DOHH2 (cell line): ENCODE measurements around the gene LAPTM4A.

Experiments used
- H3F3A ChIP-seq: fragments of 200-600 bp; sonication (generic), shearing (Covaris generic); 2 replicates; pipeline ENCODE4 v1.6.0; 2016; ENCODE audit warnings: antibody characterized with exemption, mild to moderate bottlenecking; ENCODE audit not compliant: control insufficient read depth, insufficient read depth
- H3K27ac ChIP-seq: fragments of 200-600 bp; sonication (generic); 2 replicates; pipeline ENCODE4 v1.5.1; 2014; ENCODE audit warnings: low read depth, mild to moderate bottlenecking, low read length, moderate library complexity
- H3K27me3 ChIP-seq: fragments of 200-600 bp; sonication (generic); 2 replicates; pipeline ENCODE4 v1.6.1; 2014; ENCODE audit warnings: mild to moderate bottlenecking, low read length, mixed read lengths; ENCODE audit not compliant: control insufficient read depth
- H3K36me3 ChIP-seq: fragments of 200-600 bp; sonication (generic); 2 replicates; pipeline ENCODE4 v1.6.1; 2014; ENCODE audit warnings: mild to moderate bottlenecking, low read length, moderate library complexity, mixed read lengths; ENCODE audit not compliant: control insufficient read depth
- H3K4me1 ChIP-seq: fragments of 200-600 bp; sonication (generic); 2 replicates; pipeline ENCODE4 v1.6.1; 2014; ENCODE audit warnings: mild to moderate bottlenecking, low read length, mixed read lengths; ENCODE audit not compliant: control insufficient read depth
- H3K4me2 ChIP-seq: fragments of 200-600 bp; sonication (generic); 2 replicates; pipeline ENCODE4 v1.6.0; 2014; ENCODE audit warnings: mild to moderate bottlenecking, low read length, moderate library complexity
- H3K4me3 ChIP-seq: fragments of 200-600 bp; sonication (generic); 2 replicates; pipeline ENCODE4 v1.5.1; 2014; ENCODE audit warnings: mild to moderate bottlenecking, low read length, mixed read lengths
- H3K79me2 ChIP-seq: fragments of 200-600 bp; sonication (generic); 2 replicates; pipeline ENCODE4 v1.6.1; 2014; ENCODE audit warnings: mild to moderate bottlenecking, low read length, mixed read lengths; ENCODE audit not compliant: control insufficient read depth
- H3K9me2 ChIP-seq: fragments of 200-600 bp; sonication (generic); replicated peaks from 2 replicates; pipeline ENCODE4 v1.6.1; 2014; ENCODE audit warnings: mild to moderate bottlenecking, low read length, mixed read lengths; ENCODE audit not compliant: control insufficient read depth
- H3K9me3 ChIP-seq: fragments of 200-600 bp; sonication (generic); 2 replicates; pipeline ENCODE4 v1.6.1; 2014; ENCODE audit warnings: antibody characterized with exemption, low read length, mixed read lengths; ENCODE audit not compliant: control insufficient read depth, insufficient read depth
- H4K20me1 ChIP-seq: fragments of 200-600 bp; sonication (generic); 2 replicates; pipeline ENCODE4 v1.6.0; 2014; ENCODE audit warnings: low read depth, mild to moderate bottlenecking, antibody characterized with exemption, low read length, moderate library complexity; ENCODE audit not compliant: control insufficient read depth, insufficient read depth
- EZH2phosphoT487 ChIP-seq: fragments of 200-600 bp; sonication (generic); IDR thresholded peaks from 2 replicates; pipeline ENCODE4 v1.6.1; 2017; ENCODE audit warnings: borderline replicate concordance, mild to moderate bottlenecking, antibody characterized with exemption, low read length, moderate library complexity, mixed read lengths
- TF ChIP-seq, protein P1 (sequence below): fragments of 200-600 bp; sonication (generic); IDR thresholded peaks from one replicate; pipeline ENCODE4 v1.5.1; 2014; ENCODE audit warnings: antibody characterized with exemption, mild to moderate bottlenecking, low read depth, low read length; ENCODE audit not compliant: poor library complexity, severe bottlenecking

The LAPTM4A gene

DNA sequence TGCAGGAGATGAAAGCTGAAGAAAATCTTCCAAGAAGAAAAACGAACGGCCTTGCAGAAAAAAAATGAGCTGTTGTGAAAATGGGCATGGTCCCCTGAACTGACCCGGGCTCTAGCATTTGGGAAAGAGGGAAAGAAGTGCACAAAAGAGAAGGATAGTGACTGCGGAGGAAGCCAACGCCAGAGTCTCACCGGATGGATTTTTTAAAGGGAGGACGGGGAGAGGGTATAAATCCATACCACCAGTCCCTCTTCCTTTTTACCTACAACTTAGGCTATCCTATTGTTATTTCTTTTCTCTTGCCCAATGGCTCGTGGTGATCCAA, 62.1 kb downstream of the LAPTM4A start:
- Histone ChIP-seq H3K9me3 (no peaks in the 10 kb centered on the region), H3K36me3 (no peaks in the 10 kb centered on the region), H4K20me1 (no peaks in the 10 kb centered on the region), H3K27me3 (peaks cover 36% of the 10 kb centered on the region), H3F3A (no peaks in the 10 kb centered on the region), H3K27ac (no peak overlapping the region), H3K4me3 (peak overlapping the region; percentile 74), H3K4me1 (peaks cover 20% of the 10 kb centered on the region), H3K9me2 (no peaks in the 10 kb centered on the region), H3K79me2 (no peaks in the 10 kb centered on the region), H3K4me2 (peak overlapping the region; percentile 73)
- TF ChIP-seq EZH2phosphoT487: no peak
- TF ChIP-seq, protein P1, sequence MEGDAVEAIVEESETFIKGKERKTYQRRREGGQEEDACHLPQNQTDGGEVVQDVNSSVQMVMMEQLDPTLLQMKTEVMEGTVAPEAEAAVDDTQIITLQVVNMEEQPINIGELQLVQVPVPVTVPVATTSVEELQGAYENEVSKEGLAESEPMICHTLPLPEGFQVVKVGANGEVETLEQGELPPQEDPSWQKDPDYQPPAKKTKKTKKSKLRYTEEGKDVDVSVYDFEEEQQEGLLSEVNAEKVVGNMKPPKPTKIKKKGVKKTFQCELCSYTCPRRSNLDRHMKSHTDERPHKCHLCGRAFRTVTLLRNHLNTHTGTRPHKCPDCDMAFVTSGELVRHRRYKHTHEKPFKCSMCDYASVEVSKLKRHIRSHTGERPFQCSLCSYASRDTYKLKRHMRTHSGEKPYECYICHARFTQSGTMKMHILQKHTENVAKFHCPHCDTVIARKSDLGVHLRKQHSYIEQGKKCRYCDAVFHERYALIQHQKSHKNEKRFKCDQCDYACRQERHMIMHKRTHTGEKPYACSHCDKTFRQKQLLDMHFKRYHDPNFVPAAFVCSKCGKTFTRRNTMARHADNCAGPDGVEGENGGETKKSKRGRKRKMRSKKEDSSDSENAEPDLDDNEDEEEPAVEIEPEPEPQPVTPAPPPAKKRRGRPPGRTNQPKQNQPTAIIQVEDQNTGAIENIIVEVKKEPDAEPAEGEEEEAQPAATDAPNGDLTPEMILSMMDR: no peak

DNA sequence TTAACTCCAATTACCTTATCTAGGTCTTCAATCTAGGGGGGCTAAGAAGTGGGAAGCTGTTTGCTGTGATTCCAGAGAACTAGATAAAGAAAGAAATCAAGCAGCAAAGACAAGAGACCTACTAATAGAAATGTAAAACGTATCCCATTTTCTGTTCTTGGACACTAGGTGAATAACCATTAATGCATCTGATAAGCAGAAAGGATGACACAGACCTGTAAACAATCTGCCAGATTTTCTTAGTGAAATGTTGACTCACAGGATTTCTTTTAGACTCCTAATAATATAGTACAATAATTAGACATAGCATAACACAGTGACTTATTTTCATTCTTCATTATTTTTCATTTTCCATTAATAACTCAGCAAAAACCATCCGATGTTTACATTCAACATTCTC, 62.8 kb downstream of the LAPTM4A start:
- peaks cover 29% of the 10 kb centered on the region for H3K27me3 ChIP-seq
- H3K9me3 ChIP-seq: no peaks in the 10 kb centered on the region
- H3K4me2 ChIP-seq: no peak overlapping the region
- peaks cover 20% of the 10 kb centered on the region for H3K4me1 ChIP-seq
- no peaks in the 10 kb centered on the region for H3K79me2 ChIP-seq
- no peak for TF ChIP-seq EZH2phosphoT487
- TF ChIP-seq, protein P1: no peak
- no peaks in the 10 kb centered on the region for H3F3A ChIP-seq
- no peak overlapping the region for H3K27ac ChIP-seq
- no peaks in the 10 kb centered on the region for H3K36me3 ChIP-seq
- H3K9me2 ChIP-seq: no peaks in the 10 kb centered on the region
- H3K4me3 ChIP-seq: no peak overlapping the region
- H4K20me1 ChIP-seq: no peaks in the 10 kb centered on the region

DNA sequence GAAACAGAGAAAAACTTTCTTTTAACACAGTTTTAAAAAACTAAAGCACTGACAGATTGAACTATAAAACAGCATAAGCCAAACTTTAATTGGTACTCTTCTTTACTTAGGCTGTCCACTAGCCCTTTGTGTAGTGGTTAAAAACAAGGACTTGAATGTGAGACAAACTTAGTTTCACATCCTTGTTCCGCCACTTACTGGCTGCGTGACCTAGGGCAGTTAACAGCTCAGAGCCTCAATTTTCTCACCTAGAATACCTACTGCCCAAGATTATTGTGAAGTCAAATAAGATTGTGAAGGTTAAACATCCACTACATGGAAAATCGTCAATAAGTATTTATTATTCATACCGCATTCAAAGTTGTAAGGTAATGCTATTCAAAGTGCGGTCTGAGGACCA, 63.5 kb downstream of the LAPTM4A start:
- Histone ChIP-seq H3F3A (no peaks in the 10 kb centered on the region), H3K27me3 (peaks cover 22% of the 10 kb centered on the region), H3K27ac (no peak overlapping the region), H3K9me3 (no peaks in the 10 kb centered on the region), H3K9me2 (no peaks in the 10 kb centered on the region), H3K4me3 (no peak overlapping the region), H3K4me2 (no peak overlapping the region), H3K4me1 (peaks cover 20% of the 10 kb centered on the region), H3K36me3 (no peaks in the 10 kb centered on the region), H4K20me1 (no peaks in the 10 kb centered on the region), H3K79me2 (no peaks in the 10 kb centered on the region)
- TF ChIP-seq EZH2phosphoT487: no peak
- TF ChIP-seq, protein P1: no peak
